HG02885 (cell line): Measurements from ENCODE around the gene SRPX2.

Source experiments
- ATAC-seq: cut with Tn5 transposase; IDR thresholded peaks from one replicate; pipeline ENCODE4 v1.9.1; 2021; ENCODE audit warnings: mild to moderate bottlenecking; ENCODE audit not compliant: unreplicated experiment, poor library complexity

SRPX2 gene

GRCh38 chrX:100648458-100649417 lies 4.7 kb downstream of the SRPX2 start:
- ATAC-seq, result no peak

- no peak for ATAC-seq
Measured at GRCh38 chrX:100649550-100650356, 5.8 kb downstream of the SRPX2 start.

DNA sequence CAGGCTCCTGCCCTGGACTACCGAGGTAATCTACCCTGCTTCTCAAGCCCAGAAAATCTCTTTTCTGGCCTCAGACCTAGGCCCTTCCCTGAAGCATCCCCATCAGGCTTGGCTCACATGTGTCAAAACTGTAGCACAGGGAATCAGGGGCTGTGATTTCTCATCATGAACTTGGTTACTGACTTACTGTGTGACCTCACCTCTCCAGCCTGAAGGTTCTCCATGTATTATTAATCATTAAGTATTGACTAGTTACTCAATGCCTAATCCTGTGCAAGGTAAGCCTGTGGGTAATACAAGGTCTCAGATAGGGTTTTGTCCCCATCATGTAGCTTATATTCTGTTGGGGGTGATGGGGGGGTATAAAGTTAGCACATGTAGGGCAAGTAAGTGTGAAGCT lies 6.8 kb downstream of the SRPX2 start:
- no peak for ATAC-seq

DNA sequence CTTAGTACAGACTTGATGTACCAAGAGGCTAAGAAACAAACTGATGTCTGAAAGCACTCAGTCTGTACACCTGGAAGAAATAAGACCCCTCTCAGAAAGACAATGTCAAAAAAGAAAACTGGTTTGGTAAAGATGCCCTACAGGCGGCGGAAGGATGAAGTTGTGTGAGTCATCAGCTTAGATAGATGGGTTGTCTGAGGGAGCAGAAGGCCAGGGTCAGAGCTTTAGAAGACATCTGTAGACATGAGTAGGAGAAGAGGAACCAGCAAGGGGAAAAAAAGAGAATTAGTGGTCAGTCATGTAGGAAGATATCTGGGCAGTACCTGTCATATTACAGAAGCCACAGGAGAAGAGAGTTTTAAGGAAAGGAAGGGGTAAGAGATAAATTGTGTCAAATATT lies 8.3 kb downstream of the SRPX2 start:
- no peak for ATAC-seq

- ATAC-seq, result peak; percentile 44
Measured at GRCh38 chrX:100654261-100654660, 10.3 kb downstream of the SRPX2 start.

DNA sequence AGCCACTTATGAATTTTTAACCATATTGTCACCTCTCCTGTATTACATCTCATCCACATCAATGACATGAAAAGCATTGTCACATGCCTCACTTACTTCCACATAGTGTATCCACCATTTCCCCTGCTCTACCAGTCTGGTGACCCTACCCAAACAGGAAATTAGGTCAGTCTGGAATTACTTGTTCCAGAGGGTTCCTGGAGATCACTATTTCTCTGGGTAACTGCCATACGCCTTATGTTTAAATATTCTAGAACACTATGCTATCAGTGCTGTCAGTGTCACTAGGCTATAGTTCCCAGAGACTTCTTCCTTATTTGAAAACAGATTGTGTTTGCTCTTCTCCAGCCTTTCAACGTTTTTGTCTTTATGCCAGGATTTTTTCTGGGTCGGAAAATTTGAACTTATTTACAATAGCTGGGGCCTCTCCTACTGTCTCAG lies 15.0 kb downstream of the SRPX2 start:
- no peak for ATAC-seq

DNA sequence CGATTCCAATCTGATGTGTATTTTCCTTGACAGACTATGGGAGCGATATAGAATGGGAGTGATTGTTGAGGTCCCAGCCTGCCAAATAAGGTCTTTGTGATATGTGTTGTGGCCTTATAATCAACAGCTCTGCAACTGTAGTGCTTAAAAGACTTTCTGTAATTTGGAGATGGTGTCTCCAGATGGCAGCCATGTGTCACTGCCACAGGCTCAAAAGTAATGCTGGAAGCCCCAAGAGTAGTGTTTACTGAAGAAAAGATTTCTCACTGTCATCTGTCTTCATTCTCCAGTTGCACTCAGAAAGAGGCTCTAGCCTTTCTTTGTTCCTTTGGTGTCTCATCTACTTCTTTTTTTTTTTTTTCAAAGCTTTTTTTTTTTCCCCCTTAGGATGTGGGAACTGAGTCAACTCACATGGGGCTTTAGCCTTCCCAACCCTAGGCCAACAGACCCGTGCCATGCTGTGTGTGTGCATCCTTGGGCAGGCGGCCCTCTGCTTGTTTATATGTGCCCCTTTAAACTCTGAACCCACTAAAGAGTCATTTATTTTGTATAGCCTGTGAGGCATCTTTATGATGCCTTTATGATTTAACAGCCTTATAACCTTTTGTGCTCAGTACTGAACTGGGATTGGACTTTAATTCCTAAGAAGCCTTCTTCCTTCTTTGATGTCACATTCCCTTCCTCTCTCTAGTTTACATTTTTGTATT lies 15.6 kb downstream of the SRPX2 start:
- no peak for ATAC-seq

- no peak for ATAC-seq
Measured at GRCh38 chrX:100662170-100662569, 18.2 kb downstream of the SRPX2 start.

- ATAC-seq, result no peak
Measured at GRCh38 chrX:100662796-100663195, 18.8 kb downstream of the SRPX2 start.

DNA sequence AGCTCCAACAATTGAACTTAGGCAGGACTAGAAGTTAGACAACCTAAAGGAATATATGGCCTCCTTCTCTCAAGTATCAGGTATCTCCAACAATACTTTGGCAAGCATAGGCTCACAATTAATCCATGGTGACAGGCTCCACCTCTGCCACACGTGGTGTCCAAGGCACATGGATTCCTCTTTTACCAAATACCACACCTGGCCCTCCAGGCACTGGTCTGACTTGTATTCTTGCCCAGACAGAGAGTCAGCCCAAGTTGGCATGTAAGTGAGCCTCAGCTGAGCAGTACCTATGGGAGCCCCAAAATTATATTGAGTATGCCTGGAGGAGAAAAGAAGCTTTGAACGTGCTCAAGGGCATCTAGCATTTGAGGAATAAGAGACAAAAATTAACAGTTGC lies 19.6 kb downstream of the SRPX2 start:
- no peak for ATAC-seq

DNA sequence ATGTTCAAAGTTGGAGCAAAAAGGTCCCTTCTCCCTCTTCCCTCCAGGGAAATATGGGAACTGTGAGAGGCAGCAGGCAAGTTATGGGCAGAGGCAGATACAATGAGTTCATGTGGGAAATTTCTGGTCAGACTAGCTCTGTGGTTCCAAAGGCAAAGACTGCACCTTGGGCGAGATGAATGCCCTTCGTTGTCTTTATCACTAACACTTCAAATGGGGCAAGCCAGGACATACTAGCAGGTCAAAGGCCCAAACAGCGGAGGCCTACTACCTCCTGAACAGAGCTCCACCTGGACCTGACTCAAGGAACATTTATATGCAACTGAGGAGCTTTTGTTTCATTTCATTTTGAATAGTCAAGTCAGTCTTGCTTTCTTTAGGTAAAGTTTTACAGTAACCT lies 29.0 kb downstream of the SRPX2 start:
- ATAC-seq, result no peak

DNA sequence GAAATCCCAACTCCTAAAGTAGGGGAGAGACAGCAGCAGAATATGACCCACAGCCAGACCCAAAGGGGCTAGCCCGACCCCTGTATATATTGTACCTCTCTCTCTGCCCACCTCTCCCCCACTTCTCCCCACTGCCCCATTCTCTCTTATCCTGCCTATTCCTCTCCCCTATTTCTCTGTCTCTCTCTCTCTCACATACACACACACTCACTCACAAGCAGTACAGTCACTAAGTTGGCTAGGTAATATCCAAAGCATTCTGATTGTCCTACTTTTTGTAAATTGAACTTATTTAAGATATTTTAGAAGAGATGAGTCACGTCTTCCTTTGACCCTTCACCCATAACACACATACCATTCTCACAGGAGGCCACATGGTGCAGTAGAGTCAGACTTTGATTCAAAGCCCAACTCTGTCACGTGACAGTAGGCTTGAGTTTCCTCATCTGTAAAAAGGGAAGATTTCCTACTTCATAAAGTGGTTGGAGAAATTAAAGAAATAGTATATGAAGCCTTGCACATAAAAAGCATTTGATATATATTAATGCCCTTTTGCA lies 29.5 kb downstream of the SRPX2 start:
- ATAC-seq, result no peak

- ATAC-seq, result peak; percentile 56
Measured at GRCh38 chrX:100674705-100675104, 30.7 kb downstream of the SRPX2 start.

GRCh38 chrX:100677611-100678181 lies 33.7 kb downstream of the SRPX2 start:
- ATAC-seq, result no peak

DNA sequence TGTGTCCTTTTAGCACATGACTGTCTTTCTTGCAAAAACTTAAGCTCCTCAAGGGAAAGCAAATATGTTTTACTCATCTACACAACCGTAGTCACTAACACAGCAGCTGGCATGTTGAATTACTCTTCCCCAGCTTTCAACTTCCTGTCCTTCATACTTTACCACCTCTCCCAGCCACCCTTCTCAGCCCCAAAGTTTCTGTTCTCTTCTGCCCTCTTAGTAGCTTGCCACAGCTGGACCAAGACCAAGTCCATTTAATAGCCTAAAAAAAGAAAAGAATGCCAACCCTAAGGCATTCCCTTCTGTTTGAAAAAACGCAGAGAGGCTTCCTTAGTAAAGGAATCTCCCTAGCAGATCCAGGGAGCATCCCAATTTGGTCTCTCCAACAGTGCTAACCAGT lies 36.8 kb downstream of the SRPX2 start:
- ATAC-seq, result no peak

DNA sequence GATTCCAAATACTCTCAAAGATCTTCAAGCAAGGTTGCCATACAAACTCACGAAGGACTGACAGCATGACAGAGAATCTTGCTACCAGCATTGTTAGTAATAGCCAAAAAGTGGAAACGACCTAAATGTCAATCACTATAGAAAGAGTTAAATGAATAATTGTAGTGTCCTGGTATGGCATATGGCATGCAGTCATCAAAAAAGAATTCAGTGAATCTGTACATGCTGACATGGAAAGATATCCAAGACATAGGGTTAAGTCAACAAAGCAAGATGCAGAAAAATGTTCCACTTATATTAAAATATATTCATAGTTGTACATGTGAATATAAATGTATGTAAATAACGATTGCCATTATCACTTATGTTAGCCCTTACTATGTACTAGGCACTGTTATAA lies 37.6 kb downstream of the SRPX2 start:
- no peak for ATAC-seq

DNA sequence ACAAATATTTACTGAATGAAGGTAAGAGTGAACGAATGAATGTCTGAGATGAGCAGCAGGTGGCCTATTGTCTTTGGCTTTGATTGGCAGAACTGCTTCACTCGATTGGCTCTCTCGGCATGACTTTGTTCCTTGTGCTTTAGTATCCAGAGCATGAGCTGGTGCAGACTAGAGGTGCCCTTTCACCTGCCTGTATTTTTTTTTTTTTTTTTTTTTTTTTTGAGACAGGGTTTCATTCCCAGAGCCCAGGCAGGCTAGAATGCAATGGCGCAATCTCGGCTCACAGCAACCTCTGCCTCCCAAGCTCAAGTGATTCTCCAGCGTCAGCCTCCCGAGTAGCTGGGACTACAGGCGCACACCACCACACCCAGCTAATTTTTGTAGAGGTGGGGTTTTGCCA lies 38.9 kb downstream of the SRPX2 start:
- no peak for ATAC-seq

- peak; percentile 66 for ATAC-seq
Measured at GRCh38 chrX:100685284-100685996, 41.4 kb downstream of the SRPX2 start.

DNA sequence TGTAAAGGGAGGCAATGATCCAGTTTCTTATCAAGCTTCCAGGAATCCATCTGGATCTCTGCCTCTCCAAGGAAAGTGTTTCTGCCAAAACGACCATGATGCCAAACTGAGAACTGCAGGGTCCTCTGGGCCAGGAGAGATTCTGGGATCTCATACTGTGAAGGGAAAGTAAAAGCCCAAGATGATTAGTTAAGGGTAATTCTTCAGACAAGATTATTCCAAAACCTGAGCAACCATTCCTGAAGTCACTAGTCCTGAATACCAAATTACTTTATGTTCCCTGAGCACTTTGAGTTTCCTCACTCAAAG lies 42.0 kb downstream of the SRPX2 start:
- no peak for ATAC-seq

DNA sequence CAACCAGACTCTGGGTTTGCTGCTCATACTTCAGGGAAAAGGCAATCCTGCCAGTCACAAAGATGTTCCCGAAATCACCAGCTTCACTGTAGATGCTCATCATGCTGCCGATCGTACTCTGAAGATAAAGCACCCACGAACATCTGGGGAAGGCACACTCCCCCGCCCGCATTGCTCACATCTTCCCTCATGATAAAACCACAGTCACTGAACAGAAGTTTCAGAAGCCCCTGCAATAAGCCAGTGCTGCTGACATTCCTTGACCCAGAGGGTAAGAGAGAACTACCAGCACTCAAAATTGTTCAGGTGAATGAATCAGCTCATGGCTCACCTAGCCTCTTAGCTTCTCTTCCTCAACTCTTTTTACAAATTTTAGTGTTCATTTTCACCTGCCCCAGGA lies 43.1 kb downstream of the SRPX2 start:
- peak; percentile 47 for ATAC-seq
